A549 (cell line): ENCODE measurements around the gene DAGLA. TPM values are rescaled to one million over a fixed set of nuclear protein-coding genes. Genes with fewer than 3 reads are reported as not detected.

ENCODE experiments used
- ATAC-seq, 2 experiments: fragments of 200-7000 bp in 1 of 2; fragments of >200 bp in 1 of 2; cut with Nextera tagmentation in 1 of 2; cut with Tn5 transposase in 1 of 2; 3 replicates each; pipeline versions ENCODE4 v1.8.0 to v1.9.1; 2018 to 2020; ENCODE audit warnings: mild to moderate bottlenecking in 1 of 2, moderate library complexity in 1 of 2
- CTCF ChIA-PET: fragments of 300-600 bp; sonication (Branson Sonifier 250); formaldehyde crosslinking; extraction: SDS; loops from one replicate; lab custom pipeline; 2021; ENCODE audit warnings: antibody characterized with exemption, inconsistent platforms; lab: Yijun Ruan, JAX
- POLR2A ChIA-PET: fragments of 350-600 bp; formaldehyde crosslinking; extraction: SDS; loops from one replicate; lab custom pipeline; 2021; ENCODE audit warnings: antibody characterized with exemption, inconsistent platforms; lab: Yijun Ruan, JAX
- DNase-seq, 2 experiments: peaks; one replicate each; pipeline versions ENCODE4 v3.0.0 to v3.0.0-alpha.2; 2011 to 2016; ENCODE audit warnings: low read depth in 1 of 2, low spot score in 1 of 2
- FAIRE-seq: peaks from 2 replicates; lab custom pipeline; 2011; peaks lifted over from hg19 to GRCh38; lab: Jason Lieb, UNC
- H3K27ac ChIP-seq, 2 experiments: fragments of >200 bp; sonication (Bioruptor Twin); formaldehyde crosslinking; 3 replicates each; pipeline ENCODE4 v1.5.1; 2016 to 2017
- H3K4me1 ChIP-seq: fragments of >200 bp; sonication (Bioruptor Twin); formaldehyde crosslinking; 3 replicates; pipeline ENCODE4 v1.6.1; 2016
- H3K4me2 ChIP-seq: fragments of >200 bp; sonication (Bioruptor Twin); formaldehyde crosslinking; 3 replicates; pipeline ENCODE4 v1.6.1; 2016
- H3K4me3 ChIP-seq: fragments of >200 bp; sonication (Bioruptor Twin); formaldehyde crosslinking; 3 replicates; pipeline ENCODE4 v1.5.1; 2016
- H3K9me3 ChIP-seq: fragments of >200 bp; sonication (Bioruptor Twin); formaldehyde crosslinking; 3 replicates; pipeline ENCODE4 v1.6.1; 2016
- CBX2 ChIP-seq: fragments of 200-600 bp; sonication (generic); IDR thresholded peaks from 2 replicates; pipeline ENCODE4 v1.6.1; 2016; ENCODE audit warnings: low read depth, mild to moderate bottlenecking, borderline replicate concordance
- CBX8 ChIP-seq: fragments of 200-600 bp; sonication (generic); IDR thresholded peaks from 2 replicates; pipeline ENCODE4 v1.6.1; 2016
- CEBPB ChIP-seq, 2 experiments: fragments of >200 bp in 1 of 2; sonication (Bioruptor Twin) in 1 of 2; formaldehyde crosslinking in 1 of 2; IDR thresholded peaks; 2 replicates each; pipeline ENCODE4 v1.6.1; 2012 to 2016
- ESRRA ChIP-seq: fragments of 150-350 bp; IDR thresholded peaks from 2 replicates; pipeline ENCODE4 v1.6.1; 2014; ENCODE audit warnings: mild to moderate bottlenecking, low read length, borderline replicate concordance
- FOSB ChIP-seq: fragments of 250-450 bp; sonication (Bioruptor Pico); IDR thresholded peaks from 2 replicates; pipeline ENCODE4 v1.5.0; 2020; ENCODE audit warnings: mild to moderate bottlenecking, moderate library complexity
- FOXS1 ChIP-seq: fragments of 250-450 bp; sonication (Bioruptor Pico); IDR thresholded peaks from 2 replicates; pipeline ENCODE4 v1.5.0; 2020; ENCODE audit warnings: mild to moderate bottlenecking, moderate library complexity
- HDAC2 ChIP-seq: fragments of 200-600 bp; sonication (generic); IDR thresholded peaks from 2 replicates; pipeline ENCODE4 v1.6.1; 2016
- HOXB5 ChIP-seq: fragments of 250-450 bp; sonication (Bioruptor Pico); IDR thresholded peaks from 2 replicates; pipeline ENCODE4 v1.5.0; 2020; ENCODE audit warnings: mild to moderate bottlenecking, moderate library complexity
- JUN ChIP-seq, 2 experiments: fragments of >200 bp; sonication (Bioruptor Twin); formaldehyde crosslinking; IDR thresholded peaks; 2 replicates in 1 of 2; 3 replicates in 1 of 2; pipeline ENCODE4 v1.6.1; 2016 to 2017
- KDM5A ChIP-seq: fragments of 200-600 bp; sonication (generic); IDR thresholded peaks from 2 replicates; pipeline ENCODE4 v1.6.1; 2016; ENCODE audit warnings: antibody characterized with exemption, mild to moderate bottlenecking
- MAFK ChIP-seq: fragments of 450-650 bp; IDR thresholded peaks from 2 replicates; pipeline ENCODE4 v1.6.1; 2014; ENCODE audit not compliant: partially characterized antibody
- MAZ ChIP-seq: fragments of 150-350 bp; IDR thresholded peaks from 2 replicates; pipeline ENCODE4 v1.6.1; 2014; ENCODE audit warnings: antibody characterized with exemption, low read depth, low read length, borderline replicate concordance
- NPAS2 ChIP-seq: fragments of 250-450 bp; sonication (Bioruptor Pico); IDR thresholded peaks from 2 replicates; pipeline ENCODE4 v1.8.0; 2022; ENCODE audit warnings: mild to moderate bottlenecking, moderate library complexity, borderline replicate concordance
- NR3C1 ChIP-seq: fragments of >200 bp; sonication (Bioruptor Twin); formaldehyde crosslinking; IDR thresholded peaks from 3 replicates; pipeline ENCODE4 v1.6.1; 2017
- PHF8 ChIP-seq: fragments of 200-600 bp; sonication (generic); IDR thresholded peaks from 2 replicates; pipeline ENCODE4 v1.6.1; 2016; ENCODE audit warnings: low read depth, mild to moderate bottlenecking, antibody characterized with exemption, moderate library complexity, borderline replicate concordance
- POLR2A ChIP-seq: IDR thresholded peaks from 2 replicates; pipeline ENCODE4 v1.6.1; 2012; ENCODE audit warnings: mild to moderate bottlenecking, low read length
- POLR2AphosphoS2 ChIP-seq: conservative IDR thresholded peaks from 2 replicates; pipeline ENCODE4 v1.6.1; 2012; ENCODE audit warnings: low read length, improper control_type of control experiment, inconsistent platforms
- RAD21 ChIP-seq, 2 experiments: fragments of >200 bp in 1 of 2; sonication (Bioruptor Twin) in 1 of 2; formaldehyde crosslinking in 1 of 2; IDR thresholded peaks in 1 of 2; conservative IDR thresholded peaks in 1 of 2; 2 replicates in 1 of 2; 3 replicates in 1 of 2; pipeline ENCODE4 v1.6.1; 2012 to 2018; ENCODE audit warnings: inconsistent platforms in 1 of 2
- RFX5 ChIP-seq: fragments of 450-650 bp; IDR thresholded peaks from 2 replicates; pipeline ENCODE4 v1.7.1; 2014; ENCODE audit warnings: antibody characterized with exemption, mild to moderate bottlenecking, moderate library complexity
- RNF2 ChIP-seq: fragments of 200-600 bp; sonication (generic); IDR thresholded peaks from 2 replicates; pipeline ENCODE4 v1.6.1; 2016; ENCODE audit warnings: low read depth, mild to moderate bottlenecking, antibody characterized with exemption, moderate library complexity, borderline replicate concordance
- SMC3 ChIP-seq: fragments of >200 bp; sonication (Bioruptor Twin); formaldehyde crosslinking; IDR thresholded peaks from 3 replicates; pipeline ENCODE4 v1.6.1; 2018; ENCODE audit warnings: inconsistent platforms
- SREBF2 ChIP-seq: fragments of 450-650 bp; IDR thresholded peaks from 2 replicates; pipeline ENCODE4 v1.6.1; 2014; ENCODE audit warnings: mild to moderate bottlenecking, moderate library complexity
- TFCP2L1 ChIP-seq: fragments of 250-450 bp; sonication (Bioruptor Pico); IDR thresholded peaks from 2 replicates; pipeline ENCODE4 v1.5.0; 2021; ENCODE audit warnings: mild to moderate bottlenecking
- ZC3H11A ChIP-seq: fragments of 450-650 bp; IDR thresholded peaks from 2 replicates; pipeline ENCODE4 v1.6.1; 2014; ENCODE audit warnings: antibody characterized with exemption, mild to moderate bottlenecking
- ZNF302 ChIP-seq: fragments of 250-450 bp; sonication (Bioruptor Pico); IDR thresholded peaks from 2 replicates; pipeline ENCODE4 v1.9.0; 2021; ENCODE audit warnings: inconsistent platforms, mild to moderate bottlenecking, moderate library complexity
- WGBS: methylation state at CpG from one replicate; pipeline ENCODE4 v1.1.6; 2017; ENCODE audit errors: missing lambda C conversion rate; 5-methylcytosine and 5-hydroxymethylcytosine counted together
- polyA plus RNA-seq, 4 experiments: library from polyadenylated mRNA; depleted of rRNA in 3 of 4; stranded (reverse); fragments of >200 nt; fragmentation: RNase III in 1 of 4; extraction: RNeasy Plus Mini Kit Qiagen cat#74134 plus additional on column Dnase treatment in 1 of 4; gene quantifications; 2 replicates in 3 of 4; 3 replicates in 1 of 4; pipeline ENCODE4 v1.2.3, GENCODE V29; 2011 to 2017
- TF ChIP-seq, protein P1 (sequence below): IDR thresholded peaks from 2 replicates; pipeline ENCODE4 v1.6.1; 2012
- TF ChIP-seq, protein P2 (sequence below): fragments of >200 bp; sonication (Bioruptor Twin); formaldehyde crosslinking; IDR thresholded peaks from 3 replicates; pipeline ENCODE4 v1.5.1; 2016
- TF ChIP-seq, protein P3 (sequence below): fragments of 150-350 bp; IDR thresholded peaks from 2 replicates; pipeline ENCODE4 v1.6.1; 2014; ENCODE audit warnings: low read depth, mild to moderate bottlenecking, low read length
- TF ChIP-seq, protein P4 (sequence below): IDR thresholded peaks from 2 replicates; pipeline ENCODE4 v1.6.1; 2012

Gene DAGLA
- polyA plus RNA-seq, 2 of the 4 experiments (the other 2 are of a cell fraction), result 0.93 to 2.5 TPM

DNA sequence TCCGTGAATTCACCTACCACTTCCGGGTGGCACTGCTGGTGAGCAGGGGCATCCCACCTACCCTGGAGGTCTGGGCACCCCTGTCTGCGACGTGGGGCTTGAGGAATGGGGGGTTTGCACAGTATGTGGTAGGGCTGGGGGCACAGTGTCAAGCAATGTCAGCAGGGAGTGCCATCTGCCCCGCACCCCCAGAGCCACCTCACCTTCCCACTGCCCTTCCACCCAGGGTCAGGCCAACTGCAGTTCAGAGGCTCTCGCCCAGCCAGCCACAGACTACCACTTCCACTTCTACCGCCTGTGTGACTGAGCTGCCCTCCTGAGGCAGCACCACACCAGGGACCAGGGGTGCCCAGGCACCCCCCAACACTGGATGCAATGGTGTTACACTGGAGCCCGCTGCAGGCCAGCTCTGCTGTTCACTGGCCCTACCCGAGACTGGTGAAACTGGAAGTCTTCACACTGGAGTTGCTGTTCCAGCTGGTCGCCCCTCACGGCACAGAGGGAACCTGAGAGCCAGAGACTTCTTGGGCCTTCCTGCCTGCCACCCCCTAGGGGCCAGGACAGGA lies 105.7 kb downstream of the DAGLA start:
- FAIRE-seq (no peak), ATAC-seq (no peak), DNase-seq (no peak)
- Histone ChIP-seq H3K4me1 (no peaks in the 10 kb centered on the region; the same call in 2 of the 3 replicates), H3K9me3 (no peaks in the 10 kb centered on the region), H3K4me2 (no peak overlapping the region), H3K27ac (no peak overlapping the region), H3K4me3 (no peak overlapping the region)
- TF ChIP-seq SREBF2 (no peak), NR3C1 (no peak), FOXS1 (CRISPR knock-in tag) (no peak), ZNF302 (CRISPR knock-in tag) (no peak), RNF2 (no peak), PHF8 (no peak), CBX8 (no peak), CBX2 (no peak), NPAS2 (CRISPR knock-in tag) (no peak), POLR2A (no peak), ESRRA (no peak), HOXB5 (CRISPR knock-in tag) (no peak), RFX5 (no peak), MAFK (no peak), MAZ (no peak), HDAC2 (no peak), KDM5A (no peak)
- TF ChIP-seq, protein P1, sequence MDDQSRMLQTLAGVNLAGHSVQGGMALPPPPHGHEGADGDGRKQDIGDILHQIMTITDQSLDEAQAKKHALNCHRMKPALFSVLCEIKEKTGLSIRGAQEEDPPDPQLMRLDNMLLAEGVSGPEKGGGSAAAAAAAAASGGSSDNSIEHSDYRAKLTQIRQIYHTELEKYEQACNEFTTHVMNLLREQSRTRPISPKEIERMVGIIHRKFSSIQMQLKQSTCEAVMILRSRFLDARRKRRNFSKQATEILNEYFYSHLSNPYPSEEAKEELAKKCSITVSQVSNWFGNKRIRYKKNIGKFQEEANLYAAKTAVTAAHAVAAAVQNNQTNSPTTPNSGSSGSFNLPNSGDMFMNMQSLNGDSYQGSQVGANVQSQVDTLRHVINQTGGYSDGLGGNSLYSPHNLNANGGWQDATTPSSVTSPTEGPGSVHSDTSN, result no peak
- TF ChIP-seq, protein P2, sequence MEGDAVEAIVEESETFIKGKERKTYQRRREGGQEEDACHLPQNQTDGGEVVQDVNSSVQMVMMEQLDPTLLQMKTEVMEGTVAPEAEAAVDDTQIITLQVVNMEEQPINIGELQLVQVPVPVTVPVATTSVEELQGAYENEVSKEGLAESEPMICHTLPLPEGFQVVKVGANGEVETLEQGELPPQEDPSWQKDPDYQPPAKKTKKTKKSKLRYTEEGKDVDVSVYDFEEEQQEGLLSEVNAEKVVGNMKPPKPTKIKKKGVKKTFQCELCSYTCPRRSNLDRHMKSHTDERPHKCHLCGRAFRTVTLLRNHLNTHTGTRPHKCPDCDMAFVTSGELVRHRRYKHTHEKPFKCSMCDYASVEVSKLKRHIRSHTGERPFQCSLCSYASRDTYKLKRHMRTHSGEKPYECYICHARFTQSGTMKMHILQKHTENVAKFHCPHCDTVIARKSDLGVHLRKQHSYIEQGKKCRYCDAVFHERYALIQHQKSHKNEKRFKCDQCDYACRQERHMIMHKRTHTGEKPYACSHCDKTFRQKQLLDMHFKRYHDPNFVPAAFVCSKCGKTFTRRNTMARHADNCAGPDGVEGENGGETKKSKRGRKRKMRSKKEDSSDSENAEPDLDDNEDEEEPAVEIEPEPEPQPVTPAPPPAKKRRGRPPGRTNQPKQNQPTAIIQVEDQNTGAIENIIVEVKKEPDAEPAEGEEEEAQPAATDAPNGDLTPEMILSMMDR, result no peak
- TF ChIP-seq, protein P3, sequence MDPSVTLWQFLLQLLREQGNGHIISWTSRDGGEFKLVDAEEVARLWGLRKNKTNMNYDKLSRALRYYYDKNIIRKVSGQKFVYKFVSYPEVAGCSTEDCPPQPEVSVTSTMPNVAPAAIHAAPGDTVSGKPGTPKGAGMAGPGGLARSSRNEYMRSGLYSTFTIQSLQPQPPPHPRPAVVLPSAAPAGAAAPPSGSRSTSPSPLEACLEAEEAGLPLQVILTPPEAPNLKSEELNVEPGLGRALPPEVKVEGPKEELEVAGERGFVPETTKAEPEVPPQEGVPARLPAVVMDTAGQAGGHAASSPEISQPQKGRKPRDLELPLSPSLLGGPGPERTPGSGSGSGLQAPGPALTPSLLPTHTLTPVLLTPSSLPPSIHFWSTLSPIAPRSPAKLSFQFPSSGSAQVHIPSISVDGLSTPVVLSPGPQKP, result no peak
- ChIA-PET CTCF (interaction anchor here (0.9 to 10.3 kb wide), 8 partner anchors 11 to 296 kb away, joined by 3 to 147 read pairs (median 12); no protein-coding TSS in a partner anchor), POLR2A (no interaction called here)
- WGBS, result 87% methylated on average over 6 of the region's 11 CpGs

DNA sequence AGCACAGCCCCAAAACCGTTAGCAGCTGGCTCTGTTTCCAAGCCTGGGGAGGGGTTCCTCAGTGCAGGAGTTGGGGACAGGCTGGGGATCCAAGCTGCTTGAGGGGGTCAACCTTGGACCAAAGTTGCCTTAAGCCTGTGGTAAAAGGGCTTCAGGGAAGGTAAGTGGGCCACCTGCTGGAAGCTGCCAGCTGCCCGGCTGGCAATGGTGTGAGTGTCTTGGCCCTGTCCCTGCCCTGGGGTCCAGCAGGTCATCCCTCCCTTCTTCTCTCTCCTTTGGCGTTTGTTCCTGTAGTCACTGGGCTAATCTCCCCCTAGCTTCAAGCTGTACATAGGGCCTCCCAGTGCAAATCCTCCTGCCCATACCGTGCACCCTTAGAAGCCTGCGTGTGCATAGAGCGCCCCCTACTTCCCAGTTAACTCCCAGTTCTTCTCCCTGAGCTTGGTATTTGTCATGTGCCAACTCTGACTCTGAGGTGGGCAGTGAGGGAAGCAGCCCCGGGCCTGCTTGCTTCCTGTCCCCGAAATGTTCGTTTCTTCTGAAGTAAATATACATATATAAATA lies 107.8 kb downstream of the DAGLA start:
- peak; percentile 47 for TF ChIP-seq SMC3
- no peak for TF ChIP-seq FOSB (CRISPR knock-in tag)
- TF ChIP-seq JUN (IDR thresholded peaks at IDR 0.05), result no peak
- TF ChIP-seq RNF2, result no peak
- TF ChIP-seq RAD21 (conservative IDR thresholded peaks at IDR 0.05 in 1 of 2, IDR thresholded peaks at IDR 0.05 in 1 of 2), result peak; percentile 68 to 73
- TF ChIP-seq POLR2AphosphoS2, result 0 out of 2 replicates have a peak, but pooled peaks have one; percentile 36
- TF ChIP-seq, protein P2, result peak; percentile 91
- TF ChIP-seq ZC3H11A, result 0 out of 2 replicates have a peak, but pooled peaks have one; percentile 6
- TF ChIP-seq, protein P4, sequence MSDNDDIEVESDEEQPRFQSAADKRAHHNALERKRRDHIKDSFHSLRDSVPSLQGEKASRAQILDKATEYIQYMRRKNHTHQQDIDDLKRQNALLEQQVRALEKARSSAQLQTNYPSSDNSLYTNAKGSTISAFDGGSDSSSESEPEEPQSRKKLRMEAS, result no peak
- no peak for TF ChIP-seq CEBPB (IDR thresholded peaks at IDR 0.05)
- no peak for TF ChIP-seq CBX2
- TF ChIP-seq TFCP2L1 (CRISPR knock-in tag), result no peak
- H3K4me3 ChIP-seq, result no peak overlapping the region
- peak; percentile 84 to 85 for DNase-seq
- WGBS, result 20% methylated on average over 8 of the region's 9 CpGs
- ChIA-PET CTCF (interaction anchor here (0.6 to 10.3 kb wide), 34 partner anchors 8 to 384 kb away, joined by 3 to 147 read pairs (median 4); no protein-coding TSS in a partner anchor), POLR2A (no interaction called here)
- no peak overlapping the region for H3K4me2 ChIP-seq
- FAIRE-seq, result no peak
- no peaks in the 10 kb centered on the region for H3K9me3 ChIP-seq
- ATAC-seq, result peak; percentile 21 to 64; a peak in 3 of 6 replicates
- H3K27ac ChIP-seq, result no peak overlapping the region
- H3K4me1 ChIP-seq, result peaks cover 6% of the 10 kb centered on the region; the same call in 1 of the 3 replicates
